Body of pancreas (tissue), 4 donors: ENCODE results near the gene RANBP10.

Experiments used
- POLR2A ChIP-seq, 3 donors: fragments of 450-650 bp; IDR thresholded peaks; one replicate each; pipeline ENCODE4 v1.6.1; 2016; ENCODE audit warnings: antibody characterized with exemption in 3 of 3, mild to moderate bottlenecking in 2 of 3
- TF ChIP-seq, protein P1 (sequence below), 7 experiments: fragments of 450-650 bp in 4 of 7; fragments of 200-600 bp in 3 of 7; sonication (generic) in 3 of 7; IDR thresholded peaks; one replicate each; pipeline ENCODE4 v1.5.1; 2016 to 2019; ENCODE audit warnings: antibody characterized with exemption in 7 of 7

GRCh38 chr16:67796099-67796718 lies 10.2 kb downstream of the RANBP10 start:
- TF ChIP-seq, protein P1, sequence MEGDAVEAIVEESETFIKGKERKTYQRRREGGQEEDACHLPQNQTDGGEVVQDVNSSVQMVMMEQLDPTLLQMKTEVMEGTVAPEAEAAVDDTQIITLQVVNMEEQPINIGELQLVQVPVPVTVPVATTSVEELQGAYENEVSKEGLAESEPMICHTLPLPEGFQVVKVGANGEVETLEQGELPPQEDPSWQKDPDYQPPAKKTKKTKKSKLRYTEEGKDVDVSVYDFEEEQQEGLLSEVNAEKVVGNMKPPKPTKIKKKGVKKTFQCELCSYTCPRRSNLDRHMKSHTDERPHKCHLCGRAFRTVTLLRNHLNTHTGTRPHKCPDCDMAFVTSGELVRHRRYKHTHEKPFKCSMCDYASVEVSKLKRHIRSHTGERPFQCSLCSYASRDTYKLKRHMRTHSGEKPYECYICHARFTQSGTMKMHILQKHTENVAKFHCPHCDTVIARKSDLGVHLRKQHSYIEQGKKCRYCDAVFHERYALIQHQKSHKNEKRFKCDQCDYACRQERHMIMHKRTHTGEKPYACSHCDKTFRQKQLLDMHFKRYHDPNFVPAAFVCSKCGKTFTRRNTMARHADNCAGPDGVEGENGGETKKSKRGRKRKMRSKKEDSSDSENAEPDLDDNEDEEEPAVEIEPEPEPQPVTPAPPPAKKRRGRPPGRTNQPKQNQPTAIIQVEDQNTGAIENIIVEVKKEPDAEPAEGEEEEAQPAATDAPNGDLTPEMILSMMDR (IDR thresholded peaks at IDR 0.05) = no peak
- TF ChIP-seq POLR2A (IDR thresholded peaks at IDR 0.05) = no peak
